H9 (cell line): ENCODE results near the gene OR2F1. TPM values are rescaled to one million over a fixed set of nuclear protein-coding genes. Genes with fewer than 3 reads are reported as not detected.

Experiments used
- DNase-seq: peaks from one replicate; pipeline ENCODE4 v3.0.0-alpha.2; 2017
- H2AFZ ChIP-seq: one replicate; pipeline ENCODE4 v1.6.1; 2013; ENCODE audit warnings: mild to moderate bottlenecking, low read length, control low read depth, moderate library complexity
- H2AK5ac ChIP-seq: 2 replicates; pipeline ENCODE4 v1.6.1; 2013; ENCODE audit warnings: low read length, control low read depth, mixed read lengths; ENCODE audit not compliant: insufficient read length
- H2BK120ac ChIP-seq: one replicate; pipeline ENCODE4 v1.6.1; 2013; ENCODE audit warnings: low read depth, mild to moderate bottlenecking, low read length, control low read depth, inconsistent platforms; ENCODE audit not compliant: poor library complexity, severe bottlenecking
- H2BK12ac ChIP-seq: 2 replicates; pipeline ENCODE4 v1.6.1; 2013; ENCODE audit warnings: low read length, control low read depth, mixed read lengths, low read depth; ENCODE audit not compliant: insufficient read length
- H2BK15ac ChIP-seq: 2 replicates; pipeline ENCODE4 v1.6.1; 2013; ENCODE audit warnings: low read depth, low read length, control low read depth
- H2BK20ac ChIP-seq: one replicate; pipeline ENCODE4 v1.6.1; 2013; ENCODE audit warnings: low read depth, mild to moderate bottlenecking, low read length, control low read depth, inconsistent platforms; ENCODE audit not compliant: poor library complexity, severe bottlenecking
- H2BK5ac ChIP-seq: 2 replicates; pipeline ENCODE4 v1.6.1; 2013; ENCODE audit warnings: low read length, control low read depth, mixed read lengths; ENCODE audit not compliant: insufficient read length
- H3K14ac ChIP-seq: 2 replicates; pipeline ENCODE4 v1.6.1; 2013; ENCODE audit warnings: low read length, control low read depth; ENCODE audit not compliant: insufficient read depth
- H3K18ac ChIP-seq: 2 replicates; pipeline ENCODE4 v1.6.1; 2013; ENCODE audit warnings: low read depth, mild to moderate bottlenecking, mixed read lengths, low read length, control low read depth; ENCODE audit not compliant: insufficient read length
- H3K23ac ChIP-seq: 2 replicates; pipeline ENCODE4 v1.6.1; 2013; ENCODE audit warnings: low read length, control low read depth, mixed read lengths, low read depth; ENCODE audit not compliant: insufficient read length
- H3K23me2 ChIP-seq: 2 replicates; pipeline ENCODE4 v1.6.1; 2013; ENCODE audit warnings: low read depth, mild to moderate bottlenecking, mixed read lengths, low read length, control low read depth; ENCODE audit not compliant: insufficient read length, poor library complexity, severe bottlenecking
- H3K27ac ChIP-seq: 2 replicates; pipeline ENCODE4 v1.5.1; 2013; ENCODE audit warnings: low read length, control low read depth, mixed read lengths, low read depth; ENCODE audit not compliant: insufficient read length
- H3K27me3 ChIP-seq: 2 replicates; pipeline ENCODE4 v1.6.1; 2013; ENCODE audit warnings: low read length, control low read depth, inconsistent platforms; ENCODE audit not compliant: insufficient read depth
- H3K4ac ChIP-seq: 2 replicates; pipeline ENCODE4 v1.6.1; 2013; ENCODE audit warnings: low read depth, mild to moderate bottlenecking, control low read depth, inconsistent platforms, low read length, moderate library complexity
- H3K4me1 ChIP-seq: 2 replicates; pipeline ENCODE4 v1.6.1; 2013; ENCODE audit warnings: low read length, control low read depth, inconsistent platforms; ENCODE audit not compliant: insufficient read depth
- H3K4me2 ChIP-seq: 2 replicates; pipeline ENCODE4 v1.6.1; 2013; ENCODE audit warnings: low read length, control low read depth, mixed read lengths; ENCODE audit not compliant: insufficient read length, insufficient read depth
- H3K56ac ChIP-seq: 2 replicates; pipeline ENCODE4 v1.6.1; 2013; ENCODE audit warnings: low read depth, mild to moderate bottlenecking, mixed read lengths, low read length, control low read depth; ENCODE audit not compliant: insufficient read length
- H3K79me1 ChIP-seq: 2 replicates; pipeline ENCODE4 v1.6.1; 2013; ENCODE audit warnings: low read depth, mild to moderate bottlenecking, moderate library complexity, low read length, control low read depth, inconsistent platforms; ENCODE audit not compliant: insufficient read depth, poor library complexity, severe bottlenecking
- H3K79me2 ChIP-seq: 2 replicates; pipeline ENCODE4 v1.6.1; 2013; ENCODE audit warnings: low read length, control low read depth, inconsistent platforms; ENCODE audit not compliant: insufficient read depth
- H3K9ac ChIP-seq: 2 replicates; pipeline ENCODE4 v1.6.1; 2013; ENCODE audit warnings: low read length, control low read depth, mixed read lengths; ENCODE audit not compliant: insufficient read length; ENCODE audit errors: extremely low read depth
- H3K9me3 ChIP-seq: one replicate; pipeline ENCODE4 v1.6.1; 2013; ENCODE audit warnings: low read depth, low read length, inconsistent platforms; ENCODE audit not compliant: control insufficient read depth
- H3T11ph ChIP-seq: one replicate; pipeline ENCODE4 v1.6.1; 2013; ENCODE audit warnings: mild to moderate bottlenecking, low read length, control low read depth, inconsistent platforms
- H4K20me1 ChIP-seq: one replicate; pipeline ENCODE4 v1.6.1; 2013; ENCODE audit not compliant: control insufficient read depth, insufficient read length, insufficient read depth
- H4K5ac ChIP-seq: 2 replicates; pipeline ENCODE4 v1.6.1; 2013; ENCODE audit warnings: low read depth, mild to moderate bottlenecking, mixed read lengths, low read length, control low read depth; ENCODE audit not compliant: insufficient read length
- H4K8ac ChIP-seq: replicated peaks from 2 replicates; pipeline ENCODE4 v1.6.1; 2013; ENCODE audit warnings: low read length, control low read depth, mixed read lengths, low read depth; ENCODE audit not compliant: insufficient read length
- H4K91ac ChIP-seq: 2 replicates; pipeline ENCODE4 v1.6.1; 2013; ENCODE audit warnings: low read depth, mild to moderate bottlenecking, moderate library complexity, mixed read lengths, low read length, control low read depth; ENCODE audit not compliant: insufficient read length
- H3K27ac Mint-ChIP-seq, 3 experiments: 2 replicates in 2 of 3; 3 replicates in 1 of 3; pipeline ENCODE4 v1.8.0; 2020 to 2021; ENCODE audit warnings: mixed read lengths in 3 of 3, mild to moderate bottlenecking in 1 of 3, moderate library complexity in 1 of 3
- H3K27me3 Mint-ChIP-seq: 2 replicates; pipeline ENCODE4 v1.8.0; 2021; ENCODE audit warnings: low read depth, mild to moderate bottlenecking, moderate library complexity, mixed read lengths
- H3K36me3 Mint-ChIP-seq, 3 experiments: 2 replicates in 2 of 3; 3 replicates in 1 of 3; pipeline ENCODE4 v1.8.0; 2020 to 2021; ENCODE audit warnings: low read depth in 3 of 3, mixed read lengths in 3 of 3; ENCODE audit not compliant: insufficient read depth in 1 of 3
- H3K4me1 Mint-ChIP-seq, 2 experiments: 2 replicates each; pipeline ENCODE4 v1.8.0; 2020; ENCODE audit warnings: mixed read lengths in 2 of 2
- H3K4me3 Mint-ChIP-seq, 2 experiments: 2 replicates in 1 of 2; 3 replicates in 1 of 2; pipeline ENCODE4 v1.8.0; 2020 to 2021; ENCODE audit warnings: mild to moderate bottlenecking in 2 of 2, mixed read lengths in 2 of 2, moderate library complexity in 1 of 2
- H3K9me3 Mint-ChIP-seq, 2 experiments: 2 replicates in 1 of 2; 3 replicates in 1 of 2; pipeline ENCODE4 v1.8.0; 2020; ENCODE audit warnings: mild to moderate bottlenecking in 2 of 2, mixed read lengths in 2 of 2, moderate library complexity in 1 of 2
- WGBS: extraction: QIAGEN DNeasy Blood & Tissue Kit; methylation state at CpG from one replicate; pipeline ENCODE4 v1.1.7; 2013; ENCODE audit warnings: missing lambda C conversion rate, low lambda C conversion rate, mixed read lengths; ENCODE audit not compliant: insufficient read length; ENCODE audit errors: extremely low coverage; 5-methylcytosine and 5-hydroxymethylcytosine counted together
- total RNA-seq: library from RNA; stranded (reverse); gene quantifications from 2 replicates; pipeline ENCODE4 v1.2.1, GENCODE V29; 2021
- TF ChIP-seq, protein P1 (sequence below): fragments of 200-600 bp; sonication (generic); conservative IDR thresholded peaks from 3 replicates; pipeline ENCODE4 v1.8.0; 2021; ENCODE audit warnings: antibody characterized with exemption, mild to moderate bottlenecking

The OR2F1 gene
- total RNA-seq, 1 experiment from 2014 or later, result not detected

DNA sequence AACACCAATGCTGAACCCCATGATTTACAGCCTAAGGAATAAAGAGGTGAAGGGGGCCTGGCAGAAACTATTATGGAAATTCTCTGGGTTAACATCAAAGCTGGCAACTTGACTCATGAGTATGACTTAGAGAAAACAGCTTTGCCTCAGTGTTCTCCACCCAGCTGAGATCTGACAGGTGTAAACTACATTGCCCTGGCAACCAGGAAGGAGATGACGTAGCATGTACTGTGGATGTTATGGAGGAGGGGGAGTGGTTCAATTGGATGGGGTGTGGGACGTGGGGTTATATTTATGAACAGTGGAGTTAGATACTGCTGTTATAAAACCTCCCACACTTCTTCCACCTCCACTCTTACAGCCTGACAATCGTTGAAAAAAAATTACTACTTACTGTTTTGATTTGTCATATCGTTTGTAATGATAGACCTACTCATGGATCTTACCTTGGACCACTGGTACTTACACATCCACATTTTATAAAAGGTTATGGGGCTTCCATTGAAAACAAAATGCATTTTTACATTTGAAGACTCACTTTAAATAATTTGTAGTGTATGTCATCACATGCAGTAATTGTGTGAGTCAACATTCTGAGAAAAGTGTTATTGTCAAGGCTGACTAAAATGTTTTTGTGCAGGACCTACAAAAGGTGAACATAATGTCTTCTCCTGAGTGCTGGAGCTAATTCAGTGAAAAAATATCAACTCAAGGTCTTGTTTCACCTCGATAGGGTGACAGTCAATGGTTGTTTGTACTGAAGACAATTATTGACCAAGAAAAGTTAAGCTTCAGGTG lies 6.4 kb downstream of the OR2F1 start:
- DNase-seq, result no peak
- Mint-ChIP-seq H3K27ac (no peak overlapping the region; a peak in 1 of 7 replicates), H3K9me3 (no peaks in the 10 kb centered on the region), H3K27me3 (no peaks in the 10 kb centered on the region; the same call in none of the 2 replicates), H3K4me3 (no peak overlapping the region), H3K36me3 (no peaks in the 10 kb centered on the region), H3K4me1 (peaks cover 17 to 19% of the 10 kb centered on the region in 2 experiments)
- TF ChIP-seq, protein P1, sequence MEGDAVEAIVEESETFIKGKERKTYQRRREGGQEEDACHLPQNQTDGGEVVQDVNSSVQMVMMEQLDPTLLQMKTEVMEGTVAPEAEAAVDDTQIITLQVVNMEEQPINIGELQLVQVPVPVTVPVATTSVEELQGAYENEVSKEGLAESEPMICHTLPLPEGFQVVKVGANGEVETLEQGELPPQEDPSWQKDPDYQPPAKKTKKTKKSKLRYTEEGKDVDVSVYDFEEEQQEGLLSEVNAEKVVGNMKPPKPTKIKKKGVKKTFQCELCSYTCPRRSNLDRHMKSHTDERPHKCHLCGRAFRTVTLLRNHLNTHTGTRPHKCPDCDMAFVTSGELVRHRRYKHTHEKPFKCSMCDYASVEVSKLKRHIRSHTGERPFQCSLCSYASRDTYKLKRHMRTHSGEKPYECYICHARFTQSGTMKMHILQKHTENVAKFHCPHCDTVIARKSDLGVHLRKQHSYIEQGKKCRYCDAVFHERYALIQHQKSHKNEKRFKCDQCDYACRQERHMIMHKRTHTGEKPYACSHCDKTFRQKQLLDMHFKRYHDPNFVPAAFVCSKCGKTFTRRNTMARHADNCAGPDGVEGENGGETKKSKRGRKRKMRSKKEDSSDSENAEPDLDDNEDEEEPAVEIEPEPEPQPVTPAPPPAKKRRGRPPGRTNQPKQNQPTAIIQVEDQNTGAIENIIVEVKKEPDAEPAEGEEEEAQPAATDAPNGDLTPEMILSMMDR, result no peak
- Histone ChIP-seq H2BK12ac (no peak overlapping the region), H3K79me1 (no peaks in the 10 kb centered on the region), H2AK5ac (no peak overlapping the region), H3K56ac (no peak overlapping the region), H2BK15ac (no peak overlapping the region), H4K8ac (no peak overlapping the region), H3K18ac (no peak overlapping the region), H2AFZ (no peak overlapping the region), H3T11ph (no peak overlapping the region), H4K20me1 (no peaks in the 10 kb centered on the region), H3K4ac (no peak overlapping the region), H3K27me3 (no peaks in the 10 kb centered on the region), H3K14ac (no peak overlapping the region), H3K9ac (no peak overlapping the region), H3K79me2 (no peaks in the 10 kb centered on the region), H3K23me2 (no peaks in the 10 kb centered on the region), H2BK120ac (no peak overlapping the region), H2BK5ac (no peak overlapping the region), H4K91ac (no peak overlapping the region), H4K5ac (no peak overlapping the region), H3K27ac (no peak overlapping the region), H3K9me3 (no peaks in the 10 kb centered on the region), H3K23ac (no peak overlapping the region), H3K4me1 (no peaks in the 10 kb centered on the region), H3K4me2 (no peak overlapping the region), H2BK20ac (no peak overlapping the region)
- no CpG with 5 or more reads among the region's 5 CpGs for WGBS
